Hair follicle dermal papilla cell (primary cell): ENCODE data around the gene RNF223. TPM values are rescaled to one million over a fixed set of nuclear protein-coding genes. Genes with fewer than 3 reads are reported as not detected.

ENCODE experiments used
- total RNA-seq: library from RNA; depleted of rRNA; stranded (reverse); fragments of >200 nt; gene quantifications from 2 replicates; pipeline ENCODE4 v1.2.3, GENCODE V29; 2012

The RNF223 gene
- not detected in 2 replicates for total RNA-seq

DNA sequence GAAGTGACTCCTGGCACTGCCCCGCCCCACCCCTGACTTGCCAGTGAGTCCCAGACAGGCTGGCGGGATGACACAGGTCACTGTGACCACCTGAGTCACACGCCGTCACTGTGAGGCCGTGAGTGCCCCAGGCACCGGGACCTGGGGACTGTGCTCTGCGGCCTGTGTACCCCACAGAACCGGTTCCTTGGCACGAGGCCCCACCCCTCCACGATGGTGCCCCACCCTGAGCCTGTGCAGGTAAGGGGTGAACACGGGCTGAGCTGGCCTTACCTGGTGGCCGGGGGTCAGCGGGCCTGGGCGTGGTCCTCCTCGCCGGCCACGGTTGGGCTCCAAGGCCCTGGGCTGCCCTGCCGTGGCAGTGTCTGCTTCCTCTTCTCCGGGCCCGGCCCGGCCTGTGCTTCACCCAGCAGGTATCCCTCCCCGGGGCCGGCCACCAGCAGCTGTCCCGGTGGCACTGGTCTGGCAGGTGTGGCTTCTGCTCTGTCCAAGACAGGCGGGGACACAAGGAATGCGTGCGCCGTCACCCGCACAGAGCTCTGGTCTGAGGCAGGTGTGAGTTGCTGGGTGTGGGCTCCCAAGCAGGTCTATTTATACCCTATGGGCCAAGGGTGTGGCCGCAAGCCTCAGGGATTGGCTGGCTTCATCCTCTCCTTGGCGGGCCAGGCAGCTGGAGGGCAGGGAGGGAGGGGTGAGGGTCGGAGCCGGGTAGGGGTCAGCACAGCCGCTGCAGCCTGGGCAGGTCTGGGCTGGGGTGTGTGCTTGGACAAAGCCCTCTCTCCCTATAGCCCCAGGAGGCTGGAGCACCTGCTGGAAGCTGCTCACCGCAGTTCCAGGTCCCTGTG, at the start of gene RNF223:
TSS of gene RNF223 (minus strand) at position 564 of the 845 bp plus-strand sequence. CDS start 1,740 bp downstream, outside the sequence.

DNA sequence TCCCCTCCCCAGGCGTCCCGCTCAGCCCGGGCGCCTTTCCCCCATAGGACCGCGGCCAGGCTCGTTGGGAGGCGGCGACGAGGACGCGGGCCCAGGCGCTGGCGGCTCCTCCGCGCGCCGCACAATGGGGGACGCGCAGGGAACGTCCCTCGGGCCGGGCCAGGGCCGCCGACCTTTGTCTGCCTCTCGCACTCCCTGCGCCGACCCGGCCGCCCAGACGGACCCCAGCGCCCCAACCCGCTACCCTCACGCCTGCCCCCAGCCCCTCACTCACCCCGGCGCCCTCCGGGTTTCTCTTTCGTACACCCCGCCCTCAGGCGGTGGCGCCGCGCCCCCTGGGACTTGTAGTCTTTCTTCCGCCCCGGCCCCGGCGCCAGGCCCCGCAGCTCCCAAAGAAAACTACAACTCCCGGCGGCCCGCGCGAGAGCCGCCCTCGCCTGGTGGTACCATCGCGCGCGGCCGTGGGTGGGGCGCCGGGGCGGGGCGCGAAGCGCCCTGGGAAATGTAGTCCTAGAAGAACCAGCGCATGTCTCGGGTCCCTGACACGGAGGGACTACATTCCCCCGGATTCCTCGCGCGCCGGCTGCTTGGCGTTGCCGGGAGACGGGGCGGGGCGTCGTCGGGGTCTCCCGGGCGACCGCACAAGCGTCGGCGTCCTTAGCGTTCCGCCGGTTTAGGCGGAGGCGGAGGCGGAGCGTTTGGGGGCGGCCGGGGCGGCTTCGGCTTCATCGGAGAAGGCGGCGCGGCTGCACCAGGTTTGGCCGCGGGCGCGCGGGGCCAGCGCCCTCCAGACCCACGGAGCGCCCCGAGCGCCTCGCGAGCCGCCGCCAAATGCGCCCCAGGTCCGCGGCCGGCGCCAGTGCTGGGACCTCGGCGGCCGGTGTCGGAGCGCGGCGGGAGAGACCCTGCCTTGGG, 41.9 kb upstream of the RNF223 start, which contains the start of gene C1orf159:
TSS of gene C1orf159 (minus strand) at position 304 of the 915 bp plus-strand sequence. CDS start 24,546 bp downstream, outside the sequence.

Other genes with a start within 250 kb of the RNF223 start
- 1.1 and 1.8 TPM in 2 replicates for gene SAMD11, start 150.4 kb downstream of the RNF223 start, total RNA-seq
- 50.6 and 52.7 TPM in 2 replicates for gene NOC2L, start 115.0 kb downstream of the RNF223 start, total RNA-seq
- 6.3 and 7.3 TPM in 2 replicates for gene KLHL17, start 113.7 kb downstream of the RNF223 start, total RNA-seq
- 0.49 and 0.65 TPM in 2 replicates for gene PLEKHN1, start 107.8 kb downstream of the RNF223 start, total RNA-seq
- gene PERM1, start 92.2 kb downstream of the RNF223 start, total RNA-seq = not detected in 2 replicates
- gene HES4, start 74.2 kb downstream of the RNF223 start, total RNA-seq = 0.49 and 1.3 TPM in 2 replicates
- 97.5 and 108 TPM in 2 replicates for gene ISG15, start 60.8 kb downstream of the RNF223 start, total RNA-seq
- gene AGRN, start 54.2 kb downstream of the RNF223 start, total RNA-seq = 35.6 and 51.6 TPM in 2 replicates
- 9.2 and 12.3 TPM in 2 replicates for gene C1orf159, start 41.8 kb upstream of the RNF223 start, total RNA-seq
- gene TTLL10, start 99.6 kb upstream of the RNF223 start, total RNA-seq = not detected in 2 replicates
- 0.16 TPM in 1 of 2 replicates, not detected in the other for gene TNFRSF18, start 132.3 kb upstream of the RNF223 start, total RNA-seq
- gene TNFRSF4, start 139.8 kb upstream of the RNF223 start, total RNA-seq = 0.24 TPM in 1 of 2 replicates, not detected in the other
- 112 and 134 TPM in 2 replicates for gene SDF4, start 157.7 kb upstream of the RNF223 start, total RNA-seq
- gene B3GALT6, start 157.9 kb upstream of the RNF223 start, total RNA-seq = 34.0 and 34.9 TPM in 2 replicates
- gene C1QTNF12, start 172.4 kb upstream of the RNF223 start, total RNA-seq = 0.36 and 1.1 TPM in 2 replicates
- gene UBE2J2, start 199.5 kb upstream of the RNF223 start, total RNA-seq = 41.2 and 44.0 TPM in 2 replicates
- gene SCNN1D, start 206.1 kb upstream of the RNF223 start, total RNA-seq = 0.97 and 1.3 TPM in 2 replicates
- gene ACAP3, start 233.6 kb upstream of the RNF223 start, total RNA-seq = 49.7 and 57.1 TPM in 2 replicates
- 21.9 and 27.4 TPM in 2 replicates for gene PUSL1, start 234.3 kb upstream of the RNF223 start, total RNA-seq